ENCODE data around the gene NAA40. TPM values are rescaled to one million over a fixed set of nuclear protein-coding genes. Genes with fewer than 3 reads are reported as not detected.

The NAA40 gene
- total RNA-seq, 4 donors from 2014 or later: 3.8 to 12.5 (median 8.5) TPM

GRCh38 chr11:63893355-63893754 is 45.4 kb upstream of the NAA40 start:
- no peak for ATAC-seq
- no peaks in the 10 kb centered on the region for H3K9me3 ChIP-seq
- TF ChIP-seq POLR2AphosphoS5 (IDR thresholded peaks at IDR 0.05): no peak
- no peak for TF ChIP-seq POLR2A (IDR thresholded peaks at IDR 0.05)
- TF ChIP-seq EP300 (IDR thresholded peaks at IDR 0.05): no peak
- no peak for TF ChIP-seq CTCF (IDR thresholded peaks at IDR 0.05)
- 87 to 95% methylated on average over 6 of the region's 6 CpGs for WGBS, 2 donors (ENCODE audit: low coverage in 1 of 2)
- peaks cover 0 to 48% (median 16%) of the 10 kb centered on the region in 3 donors for H3K4me1 ChIP-seq
- no peaks in the 10 kb centered on the region for H3K27me3 ChIP-seq
- peaks cover 0 to 37% of the 10 kb centered on the region in 2 donors for H3K36me3 ChIP-seq
- no peak overlapping the region for H3K27ac ChIP-seq
- H3K4me3 ChIP-seq: no peak overlapping the region

- ATAC-seq: no peak
- peaks cover 3 to 64% of the 10 kb centered on the region in 2 donors for H3K36me3 ChIP-seq
- WGBS, 2 donors (ENCODE audit: low coverage in 1 of 2): 74 to 100% methylated on average over 1 to 4 of the region's 4 CpGs
Measured at GRCh38 chr11:63896071-63896470, 42.7 kb upstream of the NAA40 start.

GRCh38 chr11:63897459-63898146 is 41.2 kb upstream of the NAA40 start:
- Histone ChIP-seq H3K27me3 (no peaks in the 10 kb centered on the region), H3K4me1 (peaks cover 0 to 8% (median 0%) of the 10 kb centered on the region in 3 donors), H3K9me3 (no peaks in the 10 kb centered on the region), H3K36me3 (peaks cover 3 to 78% of the 10 kb centered on the region in 2 donors), H3K4me3 (no peak overlapping the region), H3K27ac (no peak overlapping the region)
- 54 to 76% methylated on average over 6 to 9 of the region's 10 CpGs for WGBS, 2 donors (ENCODE audit: low coverage in 1 of 2)
- TF ChIP-seq CTCF (IDR thresholded peaks at IDR 0.05) (no peak), POLR2A (IDR thresholded peaks at IDR 0.05) (no peak), EP300 (IDR thresholded peaks at IDR 0.05) (no peak), POLR2AphosphoS5 (IDR thresholded peaks at IDR 0.05) (no peak)
- ATAC-seq: no peak

More at GRCh38 chr11:63896071-63896470, 42.7 kb upstream of the NAA40 start:
- no peaks in the 10 kb centered on the region for H3K27me3 ChIP-seq
- no peak overlapping the region for H3K4me3 ChIP-seq
- TF ChIP-seq POLR2AphosphoS5 (IDR thresholded peaks at IDR 0.05) (no peak), EP300 (IDR thresholded peaks at IDR 0.05) (no peak), CTCF (IDR thresholded peaks at IDR 0.05) (no peak), POLR2A (IDR thresholded peaks at IDR 0.05) (no peak)
- H3K27ac ChIP-seq: no peak overlapping the region
- peaks cover 0 to 21% (median 0%) of the 10 kb centered on the region in 3 donors for H3K4me1 ChIP-seq
- no peaks in the 10 kb centered on the region for H3K9me3 ChIP-seq

GRCh38 chr11:63901660-63902059 is 37.1 kb upstream of the NAA40 start:
- 40 to 52% methylated on average over 1 to 3 of the region's 3 CpGs for WGBS, 2 donors (ENCODE audit: low coverage in 1 of 2)
- H3K9me3 ChIP-seq: no peaks in the 10 kb centered on the region
- TF ChIP-seq CTCF (IDR thresholded peaks at IDR 0.05) (no peak), EP300 (IDR thresholded peaks at IDR 0.05) (no peak), POLR2AphosphoS5 (IDR thresholded peaks at IDR 0.05) (no peak), POLR2A (IDR thresholded peaks at IDR 0.05) (no peak)
- H3K27me3 ChIP-seq: no peaks in the 10 kb centered on the region
- ATAC-seq: no peak
- H3K36me3 ChIP-seq: peaks cover 3 to 98% of the 10 kb centered on the region in 2 donors
- no peak overlapping the region for H3K27ac ChIP-seq
- peaks cover 0 to 11% (median 0%) of the 10 kb centered on the region in 3 donors for H3K4me1 ChIP-seq
- no peak overlapping the region for H3K4me3 ChIP-seq

- no peak for TF ChIP-seq CTCF (IDR thresholded peaks at IDR 0.05)
- no peak for TF ChIP-seq POLR2AphosphoS5 (IDR thresholded peaks at IDR 0.05)
- no peak for TF ChIP-seq POLR2A (IDR thresholded peaks at IDR 0.05)
- no peak for TF ChIP-seq EP300 (IDR thresholded peaks at IDR 0.05)
- ATAC-seq: no peak
- Histone ChIP-seq H3K9me3 (no peaks in the 10 kb centered on the region), H3K27me3 (no peaks in the 10 kb centered on the region), H3K4me3 (no peak overlapping the region), H3K36me3 (peaks cover 3 to 98% of the 10 kb centered on the region in 2 donors), H3K4me1 (peaks cover 0 to 32% (median 12%) of the 10 kb centered on the region in 3 donors), H3K27ac (no peak overlapping the region)
- 100% methylated on average over 1 of the region's 14 CpGs; no CpG with 5 or more reads in 1 of the 2 donors for WGBS, 2 donors (ENCODE audit: low coverage in 1 of 2)
Measured at GRCh38 chr11:63903884-63904283, 34.9 kb upstream of the NAA40 start.

All from gastroesophageal sphincter (tissue), 4 donors.